ENCODE data around the gene CNTNAP5.
A peak's percentile ranks its signal among the peaks of the same experiment; 100 is the strongest.

The CNTNAP5 gene

GRCh38 chr2:124092651-124093050, 67.6 kb downstream of the CNTNAP5 start:
- peak overlapping the region in 1 of 2 donors; percentile 36 for H3K4me3 ChIP-seq (ENCODE audit: low read depth in 1 of 2, low read length in 2 of 2)
- H3K27me3 ChIP-seq (ENCODE audit: control insufficient read depth in 1 of 2, insufficient read depth in 2 of 2, low read length in 2 of 2), result no peaks in the 10 kb centered on the region
- H3K36me3 ChIP-seq (ENCODE audit: control insufficient read depth in 1 of 2, insufficient read depth in 2 of 2, low read length in 2 of 2), result no peaks in the 10 kb centered on the region
- no peak overlapping the region for H3K9ac ChIP-seq (ENCODE audit: low read depth in 1 of 2, low read length in 2 of 2)
- no peak overlapping the region for H3K27ac ChIP-seq (ENCODE audit: low read depth, low read length)
- no peaks in the 10 kb centered on the region for H3K9me3 ChIP-seq (ENCODE audit: control insufficient read depth in 1 of 2, low read length in 2 of 2)
- H3K4me1 ChIP-seq (ENCODE audit: control insufficient read depth in 1 of 2, insufficient read depth in 2 of 2, low read length in 2 of 2), result peaks cover 20 to 32% of the 10 kb centered on the region in 2 donors

GRCh38 chr2:124104914-124105313, 79.8 kb downstream of the CNTNAP5 start:
- Histone ChIP-seq H3K36me3 (ENCODE audit: control insufficient read depth in 1 of 2, insufficient read depth in 2 of 2, low read length in 2 of 2) (no peaks in the 10 kb centered on the region), H3K27me3 (ENCODE audit: control insufficient read depth in 1 of 2, insufficient read depth in 2 of 2, low read length in 2 of 2) (no peaks in the 10 kb centered on the region), H3K9me3 (ENCODE audit: control insufficient read depth in 1 of 2, low read length in 2 of 2) (no peaks in the 10 kb centered on the region), H3K27ac (ENCODE audit: low read depth, low read length) (no peak overlapping the region), H3K4me1 (ENCODE audit: control insufficient read depth in 1 of 2, insufficient read depth in 2 of 2, low read length in 2 of 2) (no peaks in the 10 kb centered on the region), H3K9ac (ENCODE audit: low read depth in 1 of 2, low read length in 2 of 2) (no peak overlapping the region), H3K4me3 (ENCODE audit: low read depth in 1 of 2, low read length in 2 of 2) (no peak overlapping the region)

GRCh38 chr2:124112206-124112605, 87.1 kb downstream of the CNTNAP5 start:
- H3K27me3 ChIP-seq (ENCODE audit: control insufficient read depth in 1 of 2, insufficient read depth in 2 of 2, low read length in 2 of 2), result no peaks in the 10 kb centered on the region
- H3K9ac ChIP-seq (ENCODE audit: low read depth in 1 of 2, low read length in 2 of 2), result no peak overlapping the region
- H3K36me3 ChIP-seq (ENCODE audit: control insufficient read depth in 1 of 2, insufficient read depth in 2 of 2, low read length in 2 of 2), result no peaks in the 10 kb centered on the region
- no peak overlapping the region for H3K27ac ChIP-seq (ENCODE audit: low read depth, low read length)
- no peaks in the 10 kb centered on the region for H3K4me1 ChIP-seq (ENCODE audit: control insufficient read depth in 1 of 2, insufficient read depth in 2 of 2, low read length in 2 of 2)
- no peak overlapping the region for H3K4me3 ChIP-seq (ENCODE audit: low read depth in 1 of 2, low read length in 2 of 2)
- no peaks in the 10 kb centered on the region for H3K9me3 ChIP-seq (ENCODE audit: control insufficient read depth in 1 of 2, low read length in 2 of 2)

DNA sequence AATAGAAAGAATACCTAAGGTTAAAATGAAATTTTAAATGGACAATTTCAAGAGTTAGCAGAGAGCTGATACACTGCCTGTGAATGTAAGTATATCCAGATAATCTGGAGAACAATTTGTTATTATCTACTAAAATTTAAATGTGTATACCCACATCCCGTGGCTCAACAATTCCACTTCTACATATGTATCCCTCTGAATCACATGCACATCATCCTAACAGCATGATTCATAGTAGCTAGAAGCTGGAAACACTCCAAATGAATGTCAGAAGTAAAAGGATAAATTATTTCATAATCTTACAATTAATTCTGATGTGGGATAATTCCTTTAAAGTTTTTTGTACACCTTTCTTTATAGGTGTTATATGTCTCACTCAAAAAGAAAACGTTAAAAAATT, 87.9 kb downstream of the CNTNAP5 start:
- H3K4me3 ChIP-seq (ENCODE audit: low read depth in 1 of 2, low read length in 2 of 2), result no peak overlapping the region
- no peaks in the 10 kb centered on the region for H3K27me3 ChIP-seq (ENCODE audit: control insufficient read depth in 1 of 2, insufficient read depth in 2 of 2, low read length in 2 of 2)
- no peaks in the 10 kb centered on the region for H3K9me3 ChIP-seq (ENCODE audit: control insufficient read depth in 1 of 2, low read length in 2 of 2)
- no peaks in the 10 kb centered on the region for H3K36me3 ChIP-seq (ENCODE audit: control insufficient read depth in 1 of 2, insufficient read depth in 2 of 2, low read length in 2 of 2)
- no peak overlapping the region for H3K27ac ChIP-seq (ENCODE audit: low read depth, low read length)
- H3K9ac ChIP-seq (ENCODE audit: low read depth in 1 of 2, low read length in 2 of 2), result no peak overlapping the region
- no peaks in the 10 kb centered on the region for H3K4me1 ChIP-seq (ENCODE audit: control insufficient read depth in 1 of 2, insufficient read depth in 2 of 2, low read length in 2 of 2)

DNA sequence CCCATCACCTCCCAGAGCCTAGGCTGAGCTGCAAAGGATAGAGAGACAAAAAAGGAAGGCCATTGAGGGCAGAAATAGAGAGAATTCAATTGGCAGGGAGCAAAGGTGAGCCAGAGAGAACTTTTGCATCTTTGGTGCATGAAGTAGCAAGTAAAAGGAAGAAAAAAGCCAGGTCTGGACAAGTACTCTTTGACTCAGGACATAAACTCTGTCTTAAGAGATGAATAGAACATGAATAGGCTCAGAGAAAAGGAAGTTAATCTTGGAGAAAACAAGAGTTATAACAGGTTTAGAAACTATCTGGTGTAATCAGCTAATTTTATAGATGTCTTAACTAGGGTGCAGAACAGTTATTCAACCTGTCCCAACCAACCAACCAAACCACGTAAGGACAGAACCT, 95.2 kb downstream of the CNTNAP5 start:
- Histone ChIP-seq H3K4me1 (ENCODE audit: control insufficient read depth in 1 of 2, insufficient read depth in 2 of 2, low read length in 2 of 2) (no peaks in the 10 kb centered on the region), H3K9ac (ENCODE audit: low read depth in 1 of 2, low read length in 2 of 2) (no peak overlapping the region), H3K4me3 (ENCODE audit: low read depth in 1 of 2, low read length in 2 of 2) (no peak overlapping the region), H3K27ac (ENCODE audit: low read depth, low read length) (no peak overlapping the region), H3K36me3 (ENCODE audit: control insufficient read depth in 1 of 2, insufficient read depth in 2 of 2, low read length in 2 of 2) (no peaks in the 10 kb centered on the region), H3K9me3 (ENCODE audit: control insufficient read depth in 1 of 2, low read length in 2 of 2) (no peaks in the 10 kb centered on the region), H3K27me3 (ENCODE audit: control insufficient read depth in 1 of 2, insufficient read depth in 2 of 2, low read length in 2 of 2) (no peaks in the 10 kb centered on the region)

DNA sequence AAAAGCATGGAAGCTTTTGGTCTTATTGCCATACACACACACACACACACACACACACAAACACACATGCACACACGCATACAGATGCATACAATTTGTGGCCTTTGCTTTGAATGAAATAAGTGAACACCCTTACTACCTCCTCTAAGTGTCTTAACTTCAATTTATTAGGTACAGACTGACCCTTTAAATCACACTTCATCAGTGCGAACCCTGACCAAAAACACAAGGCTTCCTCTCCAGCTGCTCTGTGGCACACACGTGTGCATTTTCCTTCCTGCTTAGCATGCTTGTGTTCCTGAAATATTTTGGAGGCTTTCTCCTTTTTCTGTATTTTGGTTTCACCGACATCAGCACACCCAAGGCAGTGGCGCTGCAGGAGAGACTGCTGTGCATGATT, 96.0 kb downstream of the CNTNAP5 start:
- Histone ChIP-seq H3K27me3 (ENCODE audit: control insufficient read depth in 1 of 2, insufficient read depth in 2 of 2, low read length in 2 of 2) (no peaks in the 10 kb centered on the region), H3K4me3 (ENCODE audit: low read depth in 1 of 2, low read length in 2 of 2) (no peak overlapping the region), H3K9ac (ENCODE audit: low read depth in 1 of 2, low read length in 2 of 2) (no peak overlapping the region), H3K4me1 (ENCODE audit: control insufficient read depth in 1 of 2, insufficient read depth in 2 of 2, low read length in 2 of 2) (no peaks in the 10 kb centered on the region), H3K36me3 (ENCODE audit: control insufficient read depth in 1 of 2, insufficient read depth in 2 of 2, low read length in 2 of 2) (no peaks in the 10 kb centered on the region), H3K27ac (ENCODE audit: low read depth, low read length) (no peak overlapping the region), H3K9me3 (ENCODE audit: control insufficient read depth in 1 of 2, low read length in 2 of 2) (no peaks in the 10 kb centered on the region)

GRCh38 chr2:124121760-124122275, 96.7 kb downstream of the CNTNAP5 start:
- H3K9me3 ChIP-seq (ENCODE audit: control insufficient read depth in 1 of 2, low read length in 2 of 2), result no peaks in the 10 kb centered on the region
- H3K4me3 ChIP-seq (ENCODE audit: low read depth in 1 of 2, low read length in 2 of 2), result no peak overlapping the region
- H3K9ac ChIP-seq (ENCODE audit: low read depth in 1 of 2, low read length in 2 of 2), result no peak overlapping the region
- H3K27ac ChIP-seq (ENCODE audit: low read depth, low read length), result no peak overlapping the region
- no peaks in the 10 kb centered on the region for H3K27me3 ChIP-seq (ENCODE audit: control insufficient read depth in 1 of 2, insufficient read depth in 2 of 2, low read length in 2 of 2)
- H3K4me1 ChIP-seq (ENCODE audit: control insufficient read depth in 1 of 2, insufficient read depth in 2 of 2, low read length in 2 of 2), result no peaks in the 10 kb centered on the region
- no peaks in the 10 kb centered on the region for H3K36me3 ChIP-seq (ENCODE audit: control insufficient read depth in 1 of 2, insufficient read depth in 2 of 2, low read length in 2 of 2)

GRCh38 chr2:124122340-124122739, 97.3 kb downstream of the CNTNAP5 start:
- no peaks in the 10 kb centered on the region for H3K36me3 ChIP-seq (ENCODE audit: control insufficient read depth in 1 of 2, insufficient read depth in 2 of 2, low read length in 2 of 2)
- H3K27me3 ChIP-seq (ENCODE audit: control insufficient read depth in 1 of 2, insufficient read depth in 2 of 2, low read length in 2 of 2), result no peaks in the 10 kb centered on the region
- H3K27ac ChIP-seq (ENCODE audit: low read depth, low read length), result no peak overlapping the region
- no peak overlapping the region for H3K9ac ChIP-seq (ENCODE audit: low read depth in 1 of 2, low read length in 2 of 2)
- no peaks in the 10 kb centered on the region for H3K9me3 ChIP-seq (ENCODE audit: control insufficient read depth in 1 of 2, low read length in 2 of 2)
- no peaks in the 10 kb centered on the region for H3K4me1 ChIP-seq (ENCODE audit: control insufficient read depth in 1 of 2, insufficient read depth in 2 of 2, low read length in 2 of 2)
- H3K4me3 ChIP-seq (ENCODE audit: low read depth in 1 of 2, low read length in 2 of 2), result no peak overlapping the region

GRCh38 chr2:124131276-124131675, 106.2 kb downstream of the CNTNAP5 start:
- Histone ChIP-seq H3K4me1 (ENCODE audit: control insufficient read depth in 1 of 2, insufficient read depth in 2 of 2, low read length in 2 of 2) (no peaks in the 10 kb centered on the region), H3K4me3 (ENCODE audit: low read depth in 1 of 2, low read length in 2 of 2) (no peak overlapping the region), H3K9me3 (ENCODE audit: control insufficient read depth in 1 of 2, low read length in 2 of 2) (no peaks in the 10 kb centered on the region), H3K36me3 (ENCODE audit: control insufficient read depth in 1 of 2, insufficient read depth in 2 of 2, low read length in 2 of 2) (no peaks in the 10 kb centered on the region), H3K27ac (ENCODE audit: low read depth, low read length) (no peak overlapping the region), H3K9ac (ENCODE audit: low read depth in 1 of 2, low read length in 2 of 2) (no peak overlapping the region), H3K27me3 (ENCODE audit: control insufficient read depth in 1 of 2, insufficient read depth in 2 of 2, low read length in 2 of 2) (no peaks in the 10 kb centered on the region)

- no peaks in the 10 kb centered on the region for H3K27me3 ChIP-seq (ENCODE audit: control insufficient read depth in 1 of 2, insufficient read depth in 2 of 2, low read length in 2 of 2)
- no peaks in the 10 kb centered on the region for H3K36me3 ChIP-seq (ENCODE audit: control insufficient read depth in 1 of 2, insufficient read depth in 2 of 2, low read length in 2 of 2)
- no peak overlapping the region for H3K9ac ChIP-seq (ENCODE audit: low read depth in 1 of 2, low read length in 2 of 2)
- H3K27ac ChIP-seq (ENCODE audit: low read depth, low read length), result no peak overlapping the region
- no peak overlapping the region for H3K4me3 ChIP-seq (ENCODE audit: low read depth in 1 of 2, low read length in 2 of 2)
- H3K4me1 ChIP-seq (ENCODE audit: control insufficient read depth in 1 of 2, insufficient read depth in 2 of 2, low read length in 2 of 2), result no peaks in the 10 kb centered on the region
- no peaks in the 10 kb centered on the region for H3K9me3 ChIP-seq (ENCODE audit: control insufficient read depth in 1 of 2, low read length in 2 of 2)
Measured at GRCh38 chr2:124136110-124136509, 111.0 kb downstream of the CNTNAP5 start.

DNA sequence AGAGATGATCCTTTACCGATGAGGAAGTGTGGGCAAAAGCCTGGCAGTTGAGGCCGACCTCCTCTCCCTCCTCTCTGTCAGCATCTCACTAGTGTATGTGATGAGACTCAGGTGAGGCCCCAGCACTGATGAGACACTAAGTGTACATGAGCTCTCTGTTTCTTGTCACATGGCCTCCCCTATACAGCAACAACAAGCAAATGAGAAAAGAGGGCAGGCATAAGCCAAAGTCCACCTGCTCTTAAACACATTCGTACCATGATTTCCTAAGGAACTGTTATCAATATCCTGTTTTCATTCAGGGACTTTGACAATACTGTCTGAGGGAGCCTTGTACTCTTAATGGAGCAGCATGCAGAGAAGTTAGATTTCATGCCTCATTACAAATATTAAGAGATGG, 113.0 kb downstream of the CNTNAP5 start:
- no peaks in the 10 kb centered on the region for H3K4me1 ChIP-seq (ENCODE audit: control insufficient read depth in 1 of 2, insufficient read depth in 2 of 2, low read length in 2 of 2)
- no peak overlapping the region for H3K9ac ChIP-seq (ENCODE audit: low read depth in 1 of 2, low read length in 2 of 2)
- no peaks in the 10 kb centered on the region for H3K36me3 ChIP-seq (ENCODE audit: control insufficient read depth in 1 of 2, insufficient read depth in 2 of 2, low read length in 2 of 2)
- no peaks in the 10 kb centered on the region for H3K27me3 ChIP-seq (ENCODE audit: control insufficient read depth in 1 of 2, insufficient read depth in 2 of 2, low read length in 2 of 2)
- H3K9me3 ChIP-seq (ENCODE audit: control insufficient read depth in 1 of 2, low read length in 2 of 2), result no peaks in the 10 kb centered on the region
- no peak overlapping the region for H3K27ac ChIP-seq (ENCODE audit: low read depth, low read length)
- H3K4me3 ChIP-seq (ENCODE audit: low read depth in 1 of 2, low read length in 2 of 2), result no peak overlapping the region

All from duodenal mucosa (tissue), 2 donors.